HAP-1 (cell line): ENCODE data around the gene TRIM66.
A peak's percentile ranks its signal among the peaks of the same experiment; 100 is the strongest.

Experiments
- DNase-seq, 2 experiments: peaks; one replicate each; pipeline ENCODE4 v3.0.0-alpha.2; 2016 to 2020; ENCODE audit warnings: low spot score in 2 of 2
- H3K27me3 ChIP-seq: fragments of 250-450 bp; sonication (Bioruptor Pico); 2 replicates; pipeline ENCODE4 v1.5.1; 2020; ENCODE audit warnings: low read depth, mild to moderate bottlenecking, moderate library complexity
- H3K36me3 ChIP-seq: fragments of 250-450 bp; sonication (Bioruptor Pico); replicated peaks from 2 replicates; pipeline ENCODE4 v1.5.1; 2020; ENCODE audit warnings: mild to moderate bottlenecking
- H3K4me1 ChIP-seq: fragments of 250-450 bp; sonication (Bioruptor Pico); 2 replicates; pipeline ENCODE4 v1.5.1; 2020; ENCODE audit warnings: mild to moderate bottlenecking
- H3K4me3 ChIP-seq: fragments of 250-450 bp; sonication (Bioruptor Pico); 2 replicates; pipeline ENCODE4 v1.5.1; 2020; ENCODE audit warnings: mild to moderate bottlenecking, moderate library complexity
- H3K9me3 ChIP-seq: fragments of 250-450 bp; sonication (Bioruptor Pico); 2 replicates; pipeline ENCODE4 v1.5.1; 2020; ENCODE audit warnings: mild to moderate bottlenecking, moderate library complexity
- in situ Hi-C: fragments of 300-500 bp; cut with MboI; formaldehyde crosslinking; loops from 3 replicates; pipeline ENCODE4 v1.14.3; 2020; ENCODE audit warnings: low sequenced_read_pairs, inconsistent platforms, mixed read lengths

TRIM66 gene

DNA sequence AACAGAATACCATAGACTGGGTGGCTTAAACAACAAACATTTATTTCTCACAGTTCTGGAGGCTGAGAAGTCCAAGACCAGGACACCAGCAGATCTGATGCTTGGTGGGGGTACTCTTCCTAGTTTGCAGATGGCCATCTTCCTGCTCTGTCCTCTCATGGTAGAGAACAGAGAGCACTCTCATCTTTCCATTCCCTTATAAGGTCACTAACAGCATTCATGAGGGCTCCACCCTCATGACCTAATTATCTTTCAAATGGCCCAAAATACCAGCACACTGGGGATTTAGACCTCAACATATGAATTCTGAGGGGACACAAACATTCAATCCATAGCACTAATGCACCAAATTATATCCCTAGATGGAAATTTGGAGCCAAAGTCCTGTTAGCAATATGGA lies 94.5 kb downstream of the TRIM66 start:
- Histone ChIP-seq H3K27me3 (no peaks in the 10 kb centered on the region), H3K36me3 (no peaks in the 10 kb centered on the region), H3K4me3 (no peak overlapping the region), H3K9me3 (no peaks in the 10 kb centered on the region), H3K4me1 (no peaks in the 10 kb centered on the region)
- in situ Hi-C loops, result no loop called here
- no peak for DNase-seq

DNA sequence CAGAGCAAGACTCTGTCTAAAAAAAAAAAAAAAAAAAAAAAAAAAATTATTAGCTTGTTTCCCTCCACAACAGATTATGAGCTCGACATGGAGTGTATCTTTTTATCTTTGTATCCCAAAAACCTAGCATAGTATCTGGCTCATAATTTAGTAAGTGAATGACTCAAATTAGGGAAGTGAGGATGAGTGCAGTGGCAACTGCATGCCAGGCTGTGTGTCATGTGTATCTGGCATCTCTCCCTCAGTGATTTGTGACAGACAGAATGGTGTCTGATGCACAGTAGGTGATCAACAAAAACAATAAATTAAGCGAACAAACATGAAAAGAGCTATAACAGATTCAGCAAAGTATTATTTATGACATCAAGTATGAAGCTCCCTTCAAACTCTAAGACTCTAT lies 95.7 kb downstream of the TRIM66 start:
- DNase-seq, result no peak
- H3K4me3 ChIP-seq, result no peak overlapping the region
- H3K9me3 ChIP-seq, result no peaks in the 10 kb centered on the region
- no peaks in the 10 kb centered on the region for H3K36me3 ChIP-seq
- H3K4me1 ChIP-seq, result no peaks in the 10 kb centered on the region
- H3K27me3 ChIP-seq, result no peaks in the 10 kb centered on the region
- in situ Hi-C loops, result no loop called here

DNA sequence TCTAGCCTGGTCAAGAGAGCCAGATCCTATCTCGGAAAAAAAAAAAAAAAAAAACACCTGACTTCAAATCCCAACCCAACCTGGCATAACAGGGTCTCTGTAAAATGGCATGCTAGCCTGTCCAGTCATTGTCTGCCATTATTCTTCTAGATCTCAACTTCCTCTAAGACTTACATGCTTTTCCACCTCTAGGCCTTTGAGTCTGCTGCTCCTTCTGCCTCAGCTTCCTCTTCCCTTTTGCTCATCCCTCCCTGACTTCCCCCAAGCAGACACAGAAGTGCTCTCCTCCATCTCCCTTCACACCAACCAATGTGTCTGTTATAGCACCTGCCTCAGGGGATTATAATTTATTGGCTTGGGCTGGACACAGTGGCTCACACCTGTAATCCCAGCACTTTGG lies 96.3 kb downstream of the TRIM66 start:
- DNase-seq, result no peak
- no peaks in the 10 kb centered on the region for H3K9me3 ChIP-seq
- H3K27me3 ChIP-seq, result no peaks in the 10 kb centered on the region
- H3K4me3 ChIP-seq, result no peak overlapping the region
- in situ Hi-C loops, result no loop called here
- H3K36me3 ChIP-seq, result no peaks in the 10 kb centered on the region
- H3K4me1 ChIP-seq, result no peaks in the 10 kb centered on the region

DNA sequence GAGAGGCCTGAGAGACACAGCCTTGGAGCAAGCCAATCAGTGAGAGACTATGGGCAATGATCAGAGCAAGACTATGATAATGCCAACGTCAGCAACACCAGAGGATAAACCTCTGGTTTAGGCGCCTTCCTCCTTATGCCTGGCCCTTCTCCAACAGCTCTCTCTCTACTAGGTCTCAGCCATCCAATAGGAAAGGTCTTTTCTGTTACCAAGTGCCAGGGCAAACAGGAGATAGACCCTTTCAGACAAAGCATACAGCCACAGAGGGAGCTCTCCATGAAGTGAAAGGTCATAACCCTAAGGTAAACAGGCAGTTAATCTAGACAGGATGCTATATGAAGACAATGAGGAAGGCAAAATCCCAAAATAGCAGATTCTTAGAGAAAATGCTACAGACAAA lies 98.0 kb downstream of the TRIM66 start:
- H3K27me3 ChIP-seq, result no peaks in the 10 kb centered on the region
- no peaks in the 10 kb centered on the region for H3K4me1 ChIP-seq
- no peak for DNase-seq
- no peaks in the 10 kb centered on the region for H3K9me3 ChIP-seq
- in situ Hi-C loops, result no loop called here
- no peak overlapping the region for H3K4me3 ChIP-seq
- no peaks in the 10 kb centered on the region for H3K36me3 ChIP-seq

DNA sequence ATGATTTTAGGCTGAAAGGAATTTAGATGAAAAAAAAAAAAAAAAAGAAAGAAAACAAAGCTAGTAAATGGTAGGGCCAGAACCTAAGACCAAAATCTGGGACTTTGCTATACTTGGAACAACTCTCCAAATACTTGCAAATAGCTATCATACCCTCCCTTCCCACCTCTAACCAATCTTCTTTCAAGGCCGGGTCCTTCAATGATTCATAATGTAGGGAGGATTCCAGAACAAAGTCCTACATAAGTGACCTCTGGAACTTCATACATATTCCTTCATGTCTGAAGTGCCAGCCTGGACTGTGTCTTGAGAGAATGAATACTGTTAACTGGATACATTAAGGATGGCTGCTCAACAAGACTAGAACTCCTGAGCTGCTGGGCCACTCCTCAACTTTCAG lies 98.4 kb downstream of the TRIM66 start:
- in situ Hi-C loops, result no loop called here
- H3K4me1 ChIP-seq, result no peaks in the 10 kb centered on the region
- H3K27me3 ChIP-seq, result no peaks in the 10 kb centered on the region
- no peak for DNase-seq
- no peaks in the 10 kb centered on the region for H3K9me3 ChIP-seq
- no peak overlapping the region for H3K4me3 ChIP-seq
- no peaks in the 10 kb centered on the region for H3K36me3 ChIP-seq

DNA sequence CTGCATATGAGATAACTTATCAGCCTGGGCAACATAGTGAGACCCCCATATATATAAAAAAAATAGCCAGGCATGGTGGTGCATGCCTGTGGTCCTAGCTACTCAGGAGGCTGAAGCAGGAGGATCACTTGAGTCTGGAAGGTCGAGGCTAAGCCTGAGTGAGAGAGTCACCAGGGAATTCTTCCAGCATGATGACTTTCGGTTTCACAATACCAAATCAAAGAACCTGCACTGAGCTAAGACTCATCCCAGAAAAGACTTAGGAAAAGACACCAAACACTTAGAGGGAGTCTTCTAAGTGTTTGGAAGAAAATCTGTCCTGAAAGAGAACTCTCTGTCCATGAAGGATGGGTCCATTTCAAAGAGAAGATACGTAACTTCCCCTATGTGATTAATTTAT lies 101.2 kb downstream of the TRIM66 start:
- H3K27me3 ChIP-seq, result no peaks in the 10 kb centered on the region
- no peaks in the 10 kb centered on the region for H3K4me1 ChIP-seq
- H3K9me3 ChIP-seq, result no peaks in the 10 kb centered on the region
- H3K4me3 ChIP-seq, result no peak overlapping the region
- in situ Hi-C loops, result no loop called here
- H3K36me3 ChIP-seq, result no peaks in the 10 kb centered on the region
- DNase-seq, result no peak

DNA sequence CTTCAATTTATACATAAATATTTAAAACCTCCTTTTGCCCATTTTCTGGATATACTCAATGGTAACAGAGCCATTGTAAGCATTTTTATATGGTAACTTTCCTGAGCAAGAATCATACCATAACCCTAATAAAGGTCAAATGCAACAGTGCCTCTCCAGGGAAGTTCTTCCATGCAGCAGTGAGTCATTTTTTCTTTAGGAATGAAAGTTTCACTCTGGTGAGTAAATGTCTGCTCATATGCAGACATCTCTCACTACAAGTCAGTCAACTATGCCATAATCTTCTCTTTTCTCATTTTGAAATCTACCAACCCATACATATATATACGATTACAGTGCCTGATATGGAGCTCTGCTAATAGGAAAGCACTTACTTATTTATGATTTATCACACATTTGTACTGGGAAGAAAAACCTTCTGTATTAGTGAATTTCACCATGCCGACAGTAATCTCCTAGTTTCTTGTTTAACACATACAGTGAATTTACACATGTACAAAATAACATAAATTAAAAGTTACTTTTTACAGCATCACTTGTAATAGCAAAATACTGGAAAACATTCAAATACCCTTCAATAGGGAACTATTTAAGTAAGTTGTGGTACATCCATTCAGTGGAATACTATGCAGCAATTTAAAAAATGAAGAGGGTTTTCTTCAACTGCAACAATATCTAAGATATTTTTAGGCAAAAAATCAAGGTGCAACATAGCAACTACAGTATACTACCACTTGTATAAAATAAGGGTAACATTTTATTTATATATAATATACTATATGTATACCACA lies 104.5 kb downstream of the TRIM66 start:
- H3K36me3 ChIP-seq, result no peaks in the 10 kb centered on the region
- H3K4me1 ChIP-seq, result no peaks in the 10 kb centered on the region
- no peak for DNase-seq
- in situ Hi-C loops, result no loop called here
- H3K9me3 ChIP-seq, result no peaks in the 10 kb centered on the region
- H3K27me3 ChIP-seq, result no peaks in the 10 kb centered on the region
- no peak overlapping the region for H3K4me3 ChIP-seq

DNA sequence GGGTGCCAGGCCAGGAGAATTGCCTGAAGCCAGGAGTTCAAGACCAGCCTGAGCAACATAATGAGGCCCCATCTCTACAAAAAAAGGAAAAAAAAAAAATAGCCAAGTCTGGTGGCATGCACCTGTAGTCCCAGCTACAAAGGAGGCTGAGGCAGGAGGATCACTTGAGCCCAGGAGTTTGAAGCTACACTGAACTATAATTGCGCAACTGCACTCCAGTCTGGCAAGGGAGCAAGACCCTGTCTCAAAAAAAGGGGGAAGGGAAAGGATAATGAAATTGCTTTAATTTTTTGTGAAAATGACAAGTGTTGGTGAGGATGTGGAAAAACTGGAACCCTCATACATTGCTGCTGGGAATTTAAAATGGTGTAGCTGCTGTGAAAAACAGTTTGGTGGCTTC lies 107.7 kb downstream of the TRIM66 start:
- in situ Hi-C loops, result no loop called here
- H3K36me3 ChIP-seq, result no peaks in the 10 kb centered on the region
- no peak for DNase-seq
- no peaks in the 10 kb centered on the region for H3K9me3 ChIP-seq
- no peaks in the 10 kb centered on the region for H3K27me3 ChIP-seq
- H3K4me1 ChIP-seq, result no peaks in the 10 kb centered on the region
- H3K4me3 ChIP-seq, result no peak overlapping the region

DNA sequence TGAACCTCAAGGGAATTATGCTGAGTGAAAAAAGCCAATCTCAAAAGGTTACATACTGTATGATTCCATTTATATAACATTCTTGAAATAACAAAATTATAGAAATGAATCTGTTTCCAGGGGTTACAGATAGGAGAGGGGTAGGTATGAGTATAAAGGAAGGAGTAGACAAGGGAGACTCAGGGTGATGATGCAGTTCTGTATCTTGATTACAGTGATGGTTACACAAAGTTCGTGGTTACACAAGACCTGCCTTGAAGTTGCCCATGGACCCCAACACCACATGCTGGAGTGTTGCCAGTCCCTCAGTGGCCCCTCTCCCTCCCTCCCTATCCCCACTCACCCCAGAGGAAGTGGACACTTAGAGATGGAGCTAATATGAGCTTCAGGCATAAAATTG lies 108.7 kb downstream of the TRIM66 start:
- in situ Hi-C loops, result no loop called here

DNA sequence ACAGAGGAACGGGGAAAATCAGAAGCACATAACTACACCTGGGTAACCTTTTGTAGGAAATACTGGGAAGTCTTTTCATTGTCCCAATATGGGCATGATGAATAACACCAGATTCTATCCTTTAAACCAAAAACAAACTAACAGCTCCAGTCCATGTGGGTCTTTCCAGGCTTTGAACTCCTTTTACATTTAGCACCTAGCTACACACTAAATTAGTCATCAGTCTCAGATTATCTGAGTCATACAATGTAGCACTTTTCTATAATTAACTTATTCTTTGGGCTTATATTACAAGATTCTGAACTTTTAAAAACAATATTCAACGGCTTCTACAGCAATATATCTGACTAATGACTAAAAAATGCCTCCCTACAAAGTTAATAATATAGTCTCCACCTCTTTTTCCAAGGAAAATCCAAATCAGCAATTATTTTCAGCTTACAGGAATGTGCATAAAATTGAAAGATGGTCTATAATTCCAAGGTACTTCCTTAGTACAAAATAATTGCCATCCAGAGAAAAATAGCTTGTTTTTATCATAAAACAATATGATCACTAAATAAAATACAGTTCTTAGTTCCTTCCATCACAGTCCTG lies 114.8 kb downstream of the TRIM66 start:
- Histone ChIP-seq H3K4me3 (no peak overlapping the region), H3K27me3 (no peaks in the 10 kb centered on the region), H3K4me1 (peaks cover 2% of the 10 kb centered on the region; the same call in 1 of the 2 replicates), H3K9me3 (no peaks in the 10 kb centered on the region), H3K36me3 (no peaks in the 10 kb centered on the region)
- DNase-seq, result no peak
- in situ Hi-C loops, result loop anchor here (5.0 kb wide), 1 partner anchor 340 kb away; no protein-coding TSS in a partner anchor

More for the DNA sequence above, 108.7 kb downstream of the TRIM66 start:
- Histone ChIP-seq H3K4me3 (no peak overlapping the region), H3K36me3 (no peaks in the 10 kb centered on the region), H3K4me1 (no peaks in the 10 kb centered on the region), H3K27me3 (no peaks in the 10 kb centered on the region), H3K9me3 (no peaks in the 10 kb centered on the region)
- no peak for DNase-seq

DNA sequence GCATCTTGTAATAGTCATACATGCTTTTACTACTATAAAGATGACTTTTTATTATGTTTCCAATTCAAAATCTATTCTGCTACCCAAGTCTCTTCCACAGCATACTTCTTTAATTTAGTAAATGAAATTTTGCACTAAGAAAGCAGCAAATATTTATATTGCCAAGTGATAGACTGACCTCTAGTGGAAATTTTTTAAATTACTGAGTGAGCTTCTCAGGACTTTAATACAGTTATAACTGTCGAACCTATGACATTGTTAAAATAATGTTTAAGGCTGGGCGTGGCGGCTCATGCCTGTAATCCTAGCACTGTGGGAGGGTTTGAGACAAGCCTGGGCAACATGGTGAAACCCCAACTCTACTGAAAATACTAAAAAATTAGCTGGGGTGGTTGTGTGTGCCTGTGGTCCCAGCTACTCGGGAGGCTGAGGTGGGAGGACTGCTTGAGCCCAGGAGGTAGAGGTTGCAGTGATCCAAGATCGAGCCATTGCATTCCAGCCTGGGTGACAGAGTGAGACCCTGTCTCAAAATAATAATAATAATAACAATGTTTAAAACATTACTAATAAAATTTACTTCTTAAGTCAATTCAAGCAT lies 115.8 kb downstream of the TRIM66 start:
- Histone ChIP-seq H3K4me1 (peaks cover 2% of the 10 kb centered on the region; the same call in 1 of the 2 replicates), H3K27me3 (no peaks in the 10 kb centered on the region), H3K4me3 (no peak overlapping the region), H3K9me3 (no peaks in the 10 kb centered on the region), H3K36me3 (no peaks in the 10 kb centered on the region)
- DNase-seq, result peak; percentile 46 to 66
- in situ Hi-C loops, result loop anchor here (5.0 kb wide), 1 partner anchor 339 kb away; no protein-coding TSS in a partner anchor

DNA sequence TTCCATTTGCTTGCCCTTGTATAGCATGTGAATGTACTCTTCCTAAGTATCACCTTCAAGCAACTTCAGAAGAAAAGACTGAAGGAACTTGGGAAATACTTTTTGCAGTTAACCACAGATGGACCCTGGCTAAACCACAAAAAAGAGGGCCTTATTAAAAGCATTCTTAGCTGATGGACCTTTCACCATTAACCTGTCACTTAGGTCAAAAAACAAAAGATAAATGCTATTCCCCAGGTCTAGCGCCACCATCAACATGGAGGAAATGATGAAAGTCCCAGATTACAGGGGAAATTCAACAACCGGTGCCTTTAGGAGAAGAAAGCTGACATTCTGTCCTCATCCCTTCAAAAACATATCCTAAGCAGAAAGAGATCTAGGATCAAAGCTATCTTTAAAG lies 117.9 kb downstream of the TRIM66 start:
- no peaks in the 10 kb centered on the region for H3K9me3 ChIP-seq
- no peak for DNase-seq
- in situ Hi-C loops, result no loop called here
- H3K4me1 ChIP-seq, result peaks cover 2% of the 10 kb centered on the region; the same call in 1 of the 2 replicates
- H3K27me3 ChIP-seq, result no peaks in the 10 kb centered on the region
- no peak overlapping the region for H3K4me3 ChIP-seq
- H3K36me3 ChIP-seq, result no peaks in the 10 kb centered on the region
